IgD-negative memory B cell (primary cell): ENCODE data around the gene ZCCHC9. TPM values are rescaled to one million over a fixed set of nuclear protein-coding genes. Genes with fewer than 3 reads are reported as not detected.
"Not testable (repeated sequence)": the region's sequence is repeated elsewhere in the genome, so short reads cannot be mapped to it uniquely, and the experiment has no call there.

Source experiments
- H3K27ac Mint-ChIP-seq, 3 donors: one replicate each; pipeline ENCODE4 v1.8.0; 2020 to 2022; ENCODE audit warnings: mild to moderate bottlenecking in 3 of 3, mixed read lengths in 3 of 3, moderate library complexity in 1 of 3
- H3K27me3 Mint-ChIP-seq: one replicate; pipeline ENCODE4 v1.8.0; 2021; ENCODE audit warnings: mixed read lengths
- H3K36me3 Mint-ChIP-seq: one replicate; pipeline ENCODE4 v1.8.0; 2020; ENCODE audit warnings: mild to moderate bottlenecking, mixed read lengths
- H3K4me1 Mint-ChIP-seq, 3 donors: one replicate each; pipeline ENCODE4 v1.8.0; 2020 to 2022; ENCODE audit warnings: mixed read lengths in 3 of 3, mild to moderate bottlenecking in 1 of 3
- H3K4me3 Mint-ChIP-seq, 4 donors: one replicate each; pipeline ENCODE4 v1.8.0; 2020 to 2022; ENCODE audit warnings: mild to moderate bottlenecking in 4 of 4, mixed read lengths in 4 of 4, moderate library complexity in 3 of 4
- H3K9me3 Mint-ChIP-seq, 3 donors: one replicate each; pipeline ENCODE4 v1.8.0; 2020 to 2021; ENCODE audit warnings: mixed read lengths in 3 of 3, mild to moderate bottlenecking in 1 of 3
- polyA plus RNA-seq: library from polyadenylated mRNA; unstranded; fragments of 300-500 nt; fragmentation: Illumina TruSeq; gene quantifications from one replicate; pipeline ENCODE4 v1.2.3, GENCODE V29; 2021

Gene ZCCHC9
- polyA plus RNA-seq, 1 donor from 2014 or later, result 11.9 TPM

GRCh38 chr5:81288021-81288433 is 13.4 kb upstream of the ZCCHC9 start:
- H3K27me3 Mint-ChIP-seq, result no peaks in the 10 kb centered on the region
- no peak overlapping the region for H3K27ac Mint-ChIP-seq
- H3K9me3 Mint-ChIP-seq, result peaks cover 4 to 20% (median 17%) of the 10 kb centered on the region in 3 donors
- H3K4me1 Mint-ChIP-seq, result peaks cover 17 to 33% (median 26%) of the 10 kb centered on the region in 3 donors
- H3K4me3 Mint-ChIP-seq, result peak overlapping the region in 3 of 4 donors; percentile 58 to 65 (median 60)
- peaks cover 12% of the 10 kb centered on the region for H3K36me3 Mint-ChIP-seq

DNA sequence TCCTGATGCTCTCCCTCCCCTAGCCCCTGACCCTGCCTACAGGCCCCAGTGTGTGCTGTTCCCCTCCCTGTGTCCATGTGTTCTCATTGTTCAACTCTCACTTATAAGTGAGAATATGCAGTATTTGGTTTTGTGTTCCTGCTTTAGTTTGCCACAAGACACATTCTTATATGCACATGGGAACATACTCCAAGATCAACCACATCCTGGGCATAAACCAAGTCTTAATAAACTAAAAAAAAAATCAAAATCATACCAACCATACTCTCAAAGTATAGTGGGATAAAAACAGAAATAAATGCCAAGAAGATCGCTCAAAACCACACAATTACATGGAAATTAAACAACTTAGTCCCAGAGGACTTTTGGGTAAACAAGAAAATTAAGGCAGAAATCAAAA is 11.2 kb upstream of the ZCCHC9 start:
- H3K4me1 Mint-ChIP-seq, result peaks cover 17 to 38% (median 27%) of the 10 kb centered on the region in 3 donors
- H3K9me3 Mint-ChIP-seq, result peaks cover 7 to 27% (median 27%) of the 10 kb centered on the region in 3 donors
- peaks cover 14% of the 10 kb centered on the region for H3K36me3 Mint-ChIP-seq
- no peak overlapping the region for H3K27ac Mint-ChIP-seq
- peak overlapping the region in 1 of 4 donors; percentile 60 for H3K4me3 Mint-ChIP-seq
- H3K27me3 Mint-ChIP-seq, result no peaks in the 10 kb centered on the region

- Mint-ChIP-seq H3K27me3 (no peaks in the 10 kb centered on the region), H3K4me1 (peaks cover 13 to 30% (median 18%) of the 10 kb centered on the region in 3 donors), H3K4me3 (peak overlapping the region in 2 of 4 donors; percentile 43 to 72), H3K27ac (peak overlapping the region in 1 of 3 donors; percentile 78), H3K9me3 (peaks cover 7 to 27% (median 27%) of the 10 kb centered on the region in 3 donors), H3K36me3 (peaks cover 14% of the 10 kb centered on the region)
Observed at GRCh38 chr5:81292130-81292529, 9.3 kb upstream of the ZCCHC9 start.

- not testable (repeated sequence) for H3K27me3 Mint-ChIP-seq, H3K4me3 Mint-ChIP-seq, H3K27ac Mint-ChIP-seq
- Mint-ChIP-seq H3K4me1 (peaks cover 10 to 22% (median 15%) of the 10 kb centered on the region in 3 donors), H3K9me3 (peaks cover 7 to 27% (median 27%) of the 10 kb centered on the region in 3 donors), H3K36me3 (peaks cover 14% of the 10 kb centered on the region)
Observed at GRCh38 chr5:81294021-81294420, 7.4 kb upstream of the ZCCHC9 start.

DNA sequence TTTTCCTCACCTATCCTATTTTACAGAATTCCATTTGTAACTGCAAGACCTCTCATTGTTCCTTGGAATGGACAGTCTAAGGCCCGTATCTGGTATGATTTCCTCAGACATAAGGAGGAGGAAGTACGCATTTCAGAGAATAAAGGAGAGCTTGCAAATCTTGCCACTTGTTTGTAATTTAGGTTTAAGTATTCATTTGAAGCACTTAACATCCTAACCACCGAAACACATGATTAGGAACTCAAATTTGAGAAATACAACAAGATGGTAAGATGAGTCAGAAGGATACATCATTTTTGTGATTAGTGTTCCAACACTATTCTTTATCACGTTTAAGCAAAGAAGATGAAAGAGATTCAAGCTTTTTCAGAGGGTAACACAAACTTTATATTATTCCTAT is 3.9 kb upstream of the ZCCHC9 start:
- peaks cover 5 to 12% (median 11%) of the 10 kb centered on the region in 3 donors for H3K9me3 Mint-ChIP-seq
- H3K27me3 Mint-ChIP-seq, result no peaks in the 10 kb centered on the region
- peaks cover 22 to 24% (median 23%) of the 10 kb centered on the region in 3 donors for H3K4me1 Mint-ChIP-seq
- no peak overlapping the region for H3K4me3 Mint-ChIP-seq
- H3K36me3 Mint-ChIP-seq, result peaks cover 5% of the 10 kb centered on the region
- no peak overlapping the region for H3K27ac Mint-ChIP-seq

- Mint-ChIP-seq H3K36me3 (peaks cover 6% of the 10 kb centered on the region), H3K4me3 (peak overlapping the region; percentile 78 to 100 (median 96)), H3K27me3 (no peaks in the 10 kb centered on the region), H3K4me1 (peaks cover 18 to 31% (median 29%) of the 10 kb centered on the region in 3 donors), H3K9me3 (peaks cover 0 to 3% (median 0%) of the 10 kb centered on the region in 3 donors), H3K27ac (peak overlapping the region; percentile 17 to 99 (median 93))
Observed at GRCh38 chr5:81300921-81301270, 491 bp upstream of the ZCCHC9 start.

DNA sequence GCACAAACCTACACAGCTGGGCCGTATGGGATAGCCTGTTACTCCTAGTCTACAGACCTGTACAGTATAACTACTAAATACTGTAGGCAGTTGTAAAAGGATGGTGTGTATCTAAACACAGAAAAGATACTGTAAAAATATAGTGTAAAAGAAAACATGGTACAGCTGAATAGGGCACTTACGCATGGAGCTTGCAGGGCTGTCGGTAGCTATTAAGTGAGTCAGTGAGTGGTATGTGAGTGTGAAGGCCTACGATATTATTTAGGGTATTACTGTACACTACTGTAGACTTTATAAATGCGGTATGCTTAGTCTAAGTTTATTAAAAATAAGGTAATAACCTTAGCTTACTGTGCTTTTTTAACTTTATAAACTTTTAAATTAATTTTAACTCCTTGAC is 1.2 kb downstream of the ZCCHC9 start:
- no peaks in the 10 kb centered on the region for H3K27me3 Mint-ChIP-seq
- peak overlapping the region; percentile 78 to 100 (median 96) for H3K4me3 Mint-ChIP-seq
- peaks cover 0 to 3% (median 0%) of the 10 kb centered on the region in 3 donors for H3K9me3 Mint-ChIP-seq
- H3K36me3 Mint-ChIP-seq, result peaks cover 6% of the 10 kb centered on the region
- H3K4me1 Mint-ChIP-seq, result peaks cover 18 to 31% (median 29%) of the 10 kb centered on the region in 3 donors
- peak overlapping the region in 1 of 3 donors; percentile 99 for H3K27ac Mint-ChIP-seq

GRCh38 chr5:81303563-81303962 is 2.2 kb downstream of the ZCCHC9 start:
- H3K4me3 Mint-ChIP-seq, result peak overlapping the region in 3 of 4 donors; percentile 2 to 67 (median 31)
- no peaks in the 10 kb centered on the region for H3K27me3 Mint-ChIP-seq
- H3K27ac Mint-ChIP-seq, result no peak overlapping the region
- H3K4me1 Mint-ChIP-seq, result peaks cover 18 to 31% (median 26%) of the 10 kb centered on the region in 3 donors
- peaks cover 6% of the 10 kb centered on the region for H3K36me3 Mint-ChIP-seq
- H3K9me3 Mint-ChIP-seq, result peaks cover 0 to 3% (median 0%) of the 10 kb centered on the region in 3 donors

DNA sequence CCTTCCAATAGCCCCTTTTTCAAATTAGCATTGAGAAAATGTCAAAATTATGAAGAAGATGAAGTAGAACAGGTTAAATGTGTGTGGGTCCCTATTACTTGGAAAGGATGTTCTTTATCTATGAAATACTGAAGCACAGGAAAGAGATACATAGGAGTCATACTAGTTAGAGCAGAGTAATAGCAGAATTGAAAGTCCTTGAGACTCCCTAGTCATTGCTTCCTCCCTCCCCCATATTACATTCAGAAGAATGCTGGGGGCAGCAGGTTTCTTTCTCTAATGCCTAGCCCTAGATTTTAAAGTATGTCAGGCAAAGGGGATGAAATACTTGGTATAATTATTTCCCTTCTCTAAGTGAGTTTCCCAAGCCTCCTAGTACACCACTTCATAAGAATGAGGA is 4.4 kb downstream of the ZCCHC9 start:
- Mint-ChIP-seq H3K27me3 (no peaks in the 10 kb centered on the region), H3K36me3 (peaks cover 12% of the 10 kb centered on the region), H3K9me3 (peaks cover 0 to 3% (median 0%) of the 10 kb centered on the region in 3 donors), H3K4me1 (peaks cover 5 to 15% (median 12%) of the 10 kb centered on the region in 3 donors), H3K27ac (no peak overlapping the region), H3K4me3 (peak overlapping the region in 1 of 4 donors; percentile 50)

DNA sequence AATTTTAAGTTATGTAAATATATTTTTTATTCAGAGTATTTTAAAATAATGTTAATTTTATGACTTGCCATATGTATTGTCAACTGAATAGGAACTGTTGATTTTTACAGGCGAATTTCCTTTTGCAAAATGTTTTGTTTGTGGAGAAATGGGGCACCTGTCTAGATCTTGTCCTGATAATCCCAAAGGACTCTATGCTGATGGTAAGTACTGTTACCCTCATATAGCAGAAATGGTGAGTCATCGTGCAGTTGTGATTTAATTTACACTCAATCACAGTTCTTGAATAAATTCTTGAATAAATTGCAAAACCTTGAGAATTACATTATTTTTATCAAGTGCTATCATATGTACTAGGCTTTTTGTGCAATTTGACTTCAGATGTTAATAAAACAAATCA is 7.4 kb downstream of the ZCCHC9 start:
- Mint-ChIP-seq H3K4me1 (peaks cover 0 to 4% (median 3%) of the 10 kb centered on the region in 3 donors), H3K9me3 (no peaks in the 10 kb centered on the region), H3K36me3 (peaks cover 11% of the 10 kb centered on the region), H3K4me3 (no peak overlapping the region), H3K27me3 (no peaks in the 10 kb centered on the region), H3K27ac (no peak overlapping the region)

- Mint-ChIP-seq H3K4me3 (no peak overlapping the region), H3K27ac (no peak overlapping the region), H3K36me3 (peaks cover 9% of the 10 kb centered on the region), H3K27me3 (no peaks in the 10 kb centered on the region), H3K9me3 (no peaks in the 10 kb centered on the region), H3K4me1 (peaks cover 0 to 3% (median 2%) of the 10 kb centered on the region in 3 donors)
Observed at GRCh38 chr5:81310402-81311063, 9.1 kb downstream of the ZCCHC9 start.

DNA sequence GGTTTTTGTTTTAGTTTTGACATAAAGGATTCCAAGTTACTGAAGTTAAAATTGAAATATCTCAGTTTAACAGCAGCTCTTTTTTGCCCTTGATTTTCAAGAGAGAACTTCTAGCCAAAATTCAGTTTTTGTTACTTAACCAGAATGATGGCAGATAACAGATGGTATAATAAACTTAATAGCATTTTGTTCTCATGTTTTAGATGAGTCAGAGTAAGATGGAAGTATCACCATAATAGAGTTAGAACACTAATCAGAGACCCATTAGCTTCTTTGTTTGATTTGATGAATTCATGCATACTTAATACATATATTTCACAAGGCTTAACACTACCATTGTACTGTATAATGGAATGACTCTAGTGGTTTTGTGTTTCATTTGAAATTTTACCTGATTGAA is 11.9 kb downstream of the ZCCHC9 start:
- H3K27me3 Mint-ChIP-seq, result no peaks in the 10 kb centered on the region
- peaks cover 0 to 5% (median 0%) of the 10 kb centered on the region in 3 donors for H3K4me1 Mint-ChIP-seq
- no peak overlapping the region for H3K4me3 Mint-ChIP-seq
- peaks cover 9% of the 10 kb centered on the region for H3K36me3 Mint-ChIP-seq
- no peaks in the 10 kb centered on the region for H3K9me3 Mint-ChIP-seq
- H3K27ac Mint-ChIP-seq, result no peak overlapping the region

GRCh38 chr5:81313686-81314085 is 12.3 kb downstream of the ZCCHC9 start:
- Mint-ChIP-seq H3K36me3 (peaks cover 9% of the 10 kb centered on the region), H3K4me1 (peaks cover 0 to 5% (median 0%) of the 10 kb centered on the region in 3 donors), H3K4me3 (no peak overlapping the region), H3K27me3 (no peaks in the 10 kb centered on the region), H3K27ac (no peak overlapping the region), H3K9me3 (no peaks in the 10 kb centered on the region)

DNA sequence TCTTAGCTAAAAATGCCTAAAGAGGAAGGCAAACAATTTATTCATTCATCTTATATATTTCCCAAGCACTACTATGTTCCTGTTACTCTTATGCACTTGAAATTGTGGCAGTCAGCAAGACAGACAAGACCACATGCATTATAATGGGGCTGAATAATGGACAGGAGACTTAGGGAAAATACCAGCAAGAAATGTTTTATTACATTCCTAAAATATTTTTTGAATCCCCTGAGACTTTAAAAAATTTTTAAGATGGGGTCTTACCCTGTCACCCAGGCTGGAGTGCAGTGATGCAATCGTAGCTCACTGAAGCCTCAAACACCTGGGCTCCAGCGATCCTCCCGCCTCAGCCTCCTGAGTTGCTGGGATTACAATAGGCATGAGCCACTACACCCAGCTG is 13.2 kb downstream of the ZCCHC9 start:
- no peaks in the 10 kb centered on the region for H3K27me3 Mint-ChIP-seq
- H3K27ac Mint-ChIP-seq, result no peak overlapping the region
- peaks cover 0 to 5% (median 0%) of the 10 kb centered on the region in 3 donors for H3K4me1 Mint-ChIP-seq
- no peak overlapping the region for H3K4me3 Mint-ChIP-seq
- no peaks in the 10 kb centered on the region for H3K9me3 Mint-ChIP-seq
- H3K36me3 Mint-ChIP-seq, result peaks cover 4% of the 10 kb centered on the region

DNA sequence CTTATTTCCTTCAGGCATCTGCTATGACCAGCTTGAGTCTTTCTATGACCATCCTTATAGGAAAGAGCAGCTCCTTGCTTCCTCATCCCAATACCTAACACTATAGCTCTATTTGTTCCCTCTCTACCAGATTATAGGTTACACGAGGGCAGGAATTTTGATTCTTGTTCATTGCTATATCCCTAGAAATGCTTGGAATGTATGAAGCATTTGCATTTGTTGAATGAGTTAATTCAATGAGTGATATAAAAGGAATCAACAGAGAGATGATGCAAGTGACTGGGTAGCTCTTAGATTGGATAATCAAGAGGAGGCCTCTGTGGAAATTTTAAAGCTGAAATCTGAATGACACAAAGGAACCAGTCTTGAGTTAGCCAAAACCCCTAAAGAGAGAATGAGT is 13.9 kb downstream of the ZCCHC9 start:
- no peak overlapping the region for H3K4me3 Mint-ChIP-seq
- no peaks in the 10 kb centered on the region for H3K9me3 Mint-ChIP-seq
- H3K4me1 Mint-ChIP-seq, result peaks cover 0 to 5% (median 0%) of the 10 kb centered on the region in 3 donors
- no peak overlapping the region for H3K27ac Mint-ChIP-seq
- no peaks in the 10 kb centered on the region for H3K27me3 Mint-ChIP-seq
- H3K36me3 Mint-ChIP-seq, result peaks cover 2% of the 10 kb centered on the region

- Mint-ChIP-seq H3K27me3 (no peaks in the 10 kb centered on the region), H3K4me1 (peaks cover 0 to 5% (median 0%) of the 10 kb centered on the region in 3 donors), H3K27ac (no peak overlapping the region), H3K36me3 (peaks cover 2% of the 10 kb centered on the region), H3K9me3 (no peaks in the 10 kb centered on the region), H3K4me3 (no peak overlapping the region)
Observed at GRCh38 chr5:81315830-81316229, 14.4 kb downstream of the ZCCHC9 start.
